HG02798 (cell line): ENCODE results near the gene PISD.

Experiments used
- ATAC-seq: cut with Tn5 transposase; IDR thresholded peaks from one replicate; pipeline ENCODE4 v1.9.1; 2021; ENCODE audit warnings: mild to moderate bottlenecking; ENCODE audit not compliant: unreplicated experiment, poor library complexity

The PISD gene

GRCh38 chr22:31583861-31584485 lies 78.0 kb downstream of the PISD start:
- no peak for ATAC-seq

GRCh38 chr22:31579835-31580242 lies 82.2 kb downstream of the PISD start:
- no peak for ATAC-seq

GRCh38 chr22:31578171-31578570 lies 83.8 kb downstream of the PISD start:
- ATAC-seq: no peak

- ATAC-seq: no peak
Observed at GRCh38 chr22:31577711-31578110, 84.3 kb downstream of the PISD start.

- no peak for ATAC-seq
Observed at GRCh38 chr22:31575190-31575589, 86.8 kb downstream of the PISD start.

- ATAC-seq: no peak
Observed at GRCh38 chr22:31574055-31574670, 87.9 kb downstream of the PISD start.

- no peak for ATAC-seq
Observed at GRCh38 chr22:31572939-31573338, 89.1 kb downstream of the PISD start.

GRCh38 chr22:31569126-31569525 lies 92.9 kb downstream of the PISD start:
- no peak for ATAC-seq
